HepG2 (cell line): ENCODE results near the gene MYL6. TPM values are rescaled to one million over a fixed set of nuclear protein-coding genes. Genes with fewer than 3 reads are reported as not detected.

Source experiments
- DR1 ChIP-seq: sonication (generic); formaldehyde crosslinking; IDR thresholded peaks from 2 replicates; pipeline ENCODE4 v1.8.0; 2021; ENCODE audit warnings: mild to moderate bottlenecking, missing genetic modification reagents, inconsistent platforms
- NFIB ChIP-seq: sonication (generic); formaldehyde crosslinking; IDR thresholded peaks from 2 replicates; pipeline ENCODE4 v1.9.0; 2021; ENCODE audit warnings: missing genetic modification reagents, mild to moderate bottlenecking, borderline replicate concordance
- RFXANK ChIP-seq: IDR thresholded peaks from 2 replicates; pipeline ENCODE4 v1.6.1; 2016
- SCMH1 ChIP-seq: sonication (generic); formaldehyde crosslinking; IDR thresholded peaks from 2 replicates; pipeline ENCODE4 v1.9.0; 2021; ENCODE audit warnings: missing genetic modification reagents, mild to moderate bottlenecking, borderline replicate concordance
- SSRP1 ChIP-seq: IDR thresholded peaks from 2 replicates; pipeline ENCODE4 v1.6.1; 2016; ENCODE audit warnings: control low read depth
- TCF7 ChIP-seq: sonication (generic); IDR thresholded peaks from 2 replicates; pipeline ENCODE4 v1.6.1; 2016; ENCODE audit warnings: antibody characterized with exemption, low read depth
- ZNF329 ChIP-seq: sonication (generic); formaldehyde crosslinking; IDR thresholded peaks from 2 replicates; pipeline ENCODE4 v1.9.0; 2021; ENCODE audit warnings: low read depth, mild to moderate bottlenecking, missing genetic modification reagents
- ZNF670 ChIP-seq: sonication (generic); formaldehyde crosslinking; IDR thresholded peaks from 2 replicates; pipeline ENCODE4 v1.8.0; 2022; ENCODE audit warnings: mild to moderate bottlenecking, missing genetic modification reagents, borderline replicate concordance
- polyA plus RNA-seq, 8 experiments: library from polyadenylated mRNA; depleted of rRNA in 3 of 8; stranded (reverse) in 7 of 8; unstranded in 1 of 8; fragments of >200 nt; fragmentation: Illumina TruSeq in 4 of 8; extraction: Trizol in 4 of 8; gene quantifications; 2 replicates each; pipeline versions ENCODE4 v1.2.1 to v1.2.3, GENCODE V29; 2011 to 2016; ENCODE audit warnings: low read depth in 4 of 8, missing spikeins in 1 of 8, mixed read lengths in 1 of 8; ENCODE audit not compliant: insufficient read depth in 1 of 8
- total RNA-seq, 5 experiments: library from RNA; depleted of rRNA; stranded (reverse); fragments of >200 nt; fragmentation: Illumina TruSeq; extraction: Trizol; gene quantifications; 2 replicates each; pipeline ENCODE4 v1.2.3, GENCODE V29; 2016; ENCODE audit warnings: low read depth in 1 of 5
- TF ChIP-seq, protein P1 (sequence below): sonication (generic); formaldehyde crosslinking; IDR thresholded peaks from 2 replicates; pipeline ENCODE4 v1.5.1; 2020; ENCODE audit warnings: mild to moderate bottlenecking, missing genetic modification reagents
- TF ChIP-seq, protein P2 (sequence below): sonication (generic); formaldehyde crosslinking; IDR thresholded peaks from 2 replicates; pipeline ENCODE4 v1.5.0; 2020; ENCODE audit warnings: mild to moderate bottlenecking, missing genetic modification reagents, borderline replicate concordance
- TF ChIP-seq, protein P3 (sequence below): sonication (generic); formaldehyde crosslinking; IDR thresholded peaks from 2 replicates; pipeline ENCODE4 v1.4.0; 2020; ENCODE audit warnings: missing genetic modification reagents
- TF ChIP-seq, protein P4 (sequence below): sonication (generic); formaldehyde crosslinking; IDR thresholded peaks from 2 replicates; pipeline ENCODE4 v1.9.0; 2021; ENCODE audit warnings: missing genetic modification reagents, mild to moderate bottlenecking, borderline replicate concordance
- TF ChIP-seq, protein P5 (sequence below): sonication (generic); formaldehyde crosslinking; IDR thresholded peaks from 2 replicates; pipeline ENCODE4 v1.4.0; 2020; ENCODE audit warnings: missing genetic modification reagents
- TF ChIP-seq, protein P6 (sequence below): IDR thresholded peaks from 2 replicates; pipeline ENCODE4 v1.6.1; 2016; ENCODE audit warnings: low read depth, control low read depth
- TF ChIP-seq, protein P7 (sequence below): sonication (generic); formaldehyde crosslinking; conservative IDR thresholded peaks from 2 replicates; pipeline ENCODE4 v1.8.1; 2023; ENCODE audit warnings: missing genetic modification reagents

MYL6 gene
- total and polyA plus RNA-seq, 2 of the 13 experiments (the other 11 are each of a cell fraction or from before 2014, with no cell fraction given), result 1,127 to 1,192 TPM

DNA sequence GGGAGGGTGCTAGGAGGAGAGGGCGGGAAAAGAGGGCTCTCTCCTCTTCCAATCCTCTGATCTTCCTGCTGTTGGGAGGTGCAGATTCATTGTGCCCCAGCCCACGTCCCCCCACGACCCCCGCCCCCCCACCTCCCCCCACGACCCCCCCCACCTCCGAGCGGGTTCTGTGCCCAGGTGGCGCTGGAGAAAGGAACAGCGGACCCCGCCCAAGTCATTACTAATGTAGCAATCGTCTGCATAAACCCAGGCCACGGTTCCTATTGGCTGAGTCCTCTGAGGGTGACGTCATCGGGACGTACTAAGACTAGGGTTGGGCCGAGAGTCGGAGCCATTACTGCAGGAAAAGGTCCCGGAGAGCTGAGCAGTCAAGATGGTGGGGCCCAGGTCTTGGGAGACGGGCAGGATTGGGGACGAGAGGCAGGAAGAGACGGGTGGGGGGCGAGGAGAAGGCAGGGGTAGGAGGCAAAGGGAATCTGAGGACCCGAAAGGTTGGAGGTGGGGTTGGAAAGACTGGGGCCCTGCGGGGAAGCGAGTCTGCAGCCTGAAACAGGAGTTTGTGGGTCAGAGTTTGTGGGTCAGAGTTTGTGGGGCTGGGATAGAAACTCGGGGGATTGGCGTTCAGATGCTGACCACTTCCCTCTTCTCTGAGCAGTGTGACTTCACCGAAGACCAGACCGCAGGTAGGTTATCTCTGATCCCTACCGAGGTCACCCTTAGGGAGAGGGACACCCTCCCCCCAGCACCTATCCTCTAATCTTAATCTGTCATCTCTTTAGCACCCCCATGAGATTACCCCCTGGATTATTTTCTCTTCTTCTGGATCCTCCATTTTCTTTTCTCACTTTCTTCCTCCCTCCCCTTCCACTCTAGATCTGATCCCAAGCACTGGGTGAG, at the start of gene MYL6 (continued):
- TF ChIP-seq NFIB (CRISPR knock-in tag) (no peak), SCMH1 (CRISPR knock-in tag) (no peak), ZNF329 (CRISPR knock-in tag) (no peak; the same call in 1 of the 2 replicates), DR1 (CRISPR knock-in tag) (peak; percentile 99), TCF7 (no peak), ZNF670 (peak; percentile 88), RFXANK (CRISPR knock-in tag) (0 out of 2 replicates have a peak, but pooled peaks have one; percentile 28), SSRP1 (CRISPR knock-in tag) (no peak)
- TF ChIP-seq, protein P1, sequence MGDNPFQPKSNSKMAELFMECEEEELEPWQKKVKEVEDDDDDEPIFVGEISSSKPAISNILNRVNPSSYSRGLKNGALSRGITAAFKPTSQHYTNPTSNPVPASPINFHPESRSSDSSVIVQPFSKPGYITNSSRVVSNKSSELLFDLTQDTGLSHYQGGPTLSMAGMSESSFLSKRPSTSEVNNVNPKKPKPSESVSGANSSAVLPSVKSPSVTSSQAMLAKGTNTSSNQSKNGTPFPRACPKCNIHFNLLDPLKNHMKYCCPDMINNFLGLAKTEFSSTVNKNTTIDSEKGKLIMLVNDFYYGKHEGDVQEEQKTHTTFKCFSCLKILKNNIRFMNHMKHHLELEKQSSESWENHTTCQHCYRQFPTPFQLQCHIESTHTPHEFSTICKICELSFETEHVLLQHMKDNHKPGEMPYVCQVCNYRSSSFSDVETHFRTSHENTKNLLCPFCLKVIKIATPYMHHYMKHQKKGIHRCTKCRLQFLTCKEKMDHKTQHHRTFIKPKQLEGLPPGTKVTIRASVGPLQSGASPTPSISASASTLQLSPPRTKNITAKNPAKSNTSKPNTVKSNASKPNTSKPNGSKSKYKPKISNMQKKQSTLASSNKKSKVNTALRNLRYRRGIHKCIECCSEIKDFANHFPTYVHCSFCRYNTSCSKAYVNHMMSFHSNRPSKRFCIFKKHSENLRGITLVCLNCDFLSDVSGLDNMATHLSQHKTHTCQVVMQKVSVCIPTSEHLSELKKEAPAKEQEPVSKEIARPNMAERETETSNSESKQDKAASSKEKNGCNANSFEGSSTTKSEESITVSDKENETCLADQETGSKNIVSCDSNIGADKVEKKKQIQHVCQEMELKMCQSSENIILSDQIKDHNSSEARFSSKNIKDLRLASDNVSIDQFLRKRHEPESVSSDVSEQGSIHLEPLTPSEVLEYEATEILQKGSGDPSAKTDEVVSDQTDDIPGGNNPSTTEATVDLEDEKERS (CRISPR knock-in tag), result no peak
- TF ChIP-seq, protein P2, sequence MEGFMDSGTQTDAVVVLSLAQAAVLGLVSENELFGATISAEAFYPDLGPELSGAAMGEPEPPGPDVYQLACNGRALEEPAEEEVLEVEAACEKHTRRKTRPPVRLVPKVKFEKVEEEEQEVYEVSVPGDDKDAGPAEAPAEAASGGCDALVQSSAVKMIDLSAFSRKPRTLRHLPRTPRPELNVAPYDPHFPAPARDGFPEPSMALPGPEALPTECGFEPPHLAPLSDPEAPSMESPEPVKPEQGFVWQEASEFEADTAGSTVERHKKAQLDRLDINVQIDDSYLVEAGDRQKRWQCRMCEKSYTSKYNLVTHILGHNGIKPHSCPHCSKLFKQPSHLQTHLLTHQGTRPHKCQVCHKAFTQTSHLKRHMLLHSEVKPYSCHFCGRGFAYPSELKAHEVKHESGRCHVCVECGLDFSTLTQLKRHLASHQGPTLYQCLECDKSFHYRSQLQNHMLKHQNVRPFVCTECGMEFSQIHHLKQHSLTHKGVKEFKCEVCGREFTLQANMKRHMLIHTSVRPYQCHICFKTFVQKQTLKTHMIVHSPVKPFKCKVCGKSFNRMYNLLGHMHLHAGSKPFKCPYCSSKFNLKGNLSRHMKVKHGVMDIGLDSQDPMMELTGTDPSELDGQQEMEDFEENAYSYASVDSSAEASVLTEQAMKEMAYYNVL (CRISPR knock-in tag), result no peak
- TF ChIP-seq, protein P3, sequence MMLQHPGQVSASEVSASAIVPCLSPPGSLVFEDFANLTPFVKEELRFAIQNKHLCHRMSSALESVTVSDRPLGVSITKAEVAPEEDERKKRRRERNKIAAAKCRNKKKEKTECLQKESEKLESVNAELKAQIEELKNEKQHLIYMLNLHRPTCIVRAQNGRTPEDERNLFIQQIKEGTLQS (CRISPR knock-in tag), result peak; percentile 85
- TF ChIP-seq, protein P4, sequence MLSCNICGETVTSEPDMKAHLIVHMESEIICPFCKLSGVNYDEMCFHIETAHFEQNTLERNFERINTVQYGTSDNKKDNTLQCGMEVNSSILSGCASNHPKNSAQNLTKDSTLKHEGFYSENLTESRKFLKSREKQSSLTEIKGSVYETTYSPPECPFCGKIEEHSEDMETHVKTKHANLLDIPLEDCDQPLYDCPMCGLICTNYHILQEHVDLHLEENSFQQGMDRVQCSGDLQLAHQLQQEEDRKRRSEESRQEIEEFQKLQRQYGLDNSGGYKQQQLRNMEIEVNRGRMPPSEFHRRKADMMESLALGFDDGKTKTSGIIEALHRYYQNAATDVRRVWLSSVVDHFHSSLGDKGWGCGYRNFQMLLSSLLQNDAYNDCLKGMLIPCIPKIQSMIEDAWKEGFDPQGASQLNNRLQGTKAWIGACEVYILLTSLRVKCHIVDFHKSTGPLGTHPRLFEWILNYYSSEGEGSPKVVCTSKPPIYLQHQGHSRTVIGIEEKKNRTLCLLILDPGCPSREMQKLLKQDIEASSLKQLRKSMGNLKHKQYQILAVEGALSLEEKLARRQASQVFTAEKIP, result no peak
- TF ChIP-seq, protein P5, sequence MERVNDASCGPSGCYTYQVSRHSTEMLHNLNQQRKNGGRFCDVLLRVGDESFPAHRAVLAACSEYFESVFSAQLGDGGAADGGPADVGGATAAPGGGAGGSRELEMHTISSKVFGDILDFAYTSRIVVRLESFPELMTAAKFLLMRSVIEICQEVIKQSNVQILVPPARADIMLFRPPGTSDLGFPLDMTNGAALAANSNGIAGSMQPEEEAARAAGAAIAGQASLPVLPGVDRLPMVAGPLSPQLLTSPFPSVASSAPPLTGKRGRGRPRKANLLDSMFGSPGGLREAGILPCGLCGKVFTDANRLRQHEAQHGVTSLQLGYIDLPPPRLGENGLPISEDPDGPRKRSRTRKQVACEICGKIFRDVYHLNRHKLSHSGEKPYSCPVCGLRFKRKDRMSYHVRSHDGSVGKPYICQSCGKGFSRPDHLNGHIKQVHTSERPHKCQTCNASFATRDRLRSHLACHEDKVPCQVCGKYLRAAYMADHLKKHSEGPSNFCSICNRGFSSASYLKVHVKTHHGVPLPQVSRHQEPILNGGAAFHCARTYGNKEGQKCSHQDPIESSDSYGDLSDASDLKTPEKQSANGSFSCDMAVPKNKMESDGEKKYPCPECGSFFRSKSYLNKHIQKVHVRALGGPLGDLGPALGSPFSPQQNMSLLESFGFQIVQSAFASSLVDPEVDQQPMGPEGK (CRISPR knock-in tag), result peak; percentile 66; the same call in 1 of the 2 replicates
- TF ChIP-seq, protein P6, sequence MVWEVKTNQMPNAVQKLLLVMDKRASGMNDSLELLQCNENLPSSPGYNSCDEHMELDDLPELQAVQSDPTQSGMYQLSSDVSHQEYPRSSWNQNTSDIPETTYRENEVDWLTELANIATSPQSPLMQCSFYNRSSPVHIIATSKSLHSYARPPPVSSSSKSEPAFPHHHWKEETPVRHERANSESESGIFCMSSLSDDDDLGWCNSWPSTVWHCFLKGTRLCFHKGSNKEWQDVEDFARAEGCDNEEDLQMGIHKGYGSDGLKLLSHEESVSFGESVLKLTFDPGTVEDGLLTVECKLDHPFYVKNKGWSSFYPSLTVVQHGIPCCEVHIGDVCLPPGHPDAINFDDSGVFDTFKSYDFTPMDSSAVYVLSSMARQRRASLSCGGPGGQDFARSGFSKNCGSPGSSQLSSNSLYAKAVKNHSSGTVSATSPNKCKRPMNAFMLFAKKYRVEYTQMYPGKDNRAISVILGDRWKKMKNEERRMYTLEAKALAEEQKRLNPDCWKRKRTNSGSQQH (CRISPR knock-in tag), result no peak
- TF ChIP-seq, protein P7, sequence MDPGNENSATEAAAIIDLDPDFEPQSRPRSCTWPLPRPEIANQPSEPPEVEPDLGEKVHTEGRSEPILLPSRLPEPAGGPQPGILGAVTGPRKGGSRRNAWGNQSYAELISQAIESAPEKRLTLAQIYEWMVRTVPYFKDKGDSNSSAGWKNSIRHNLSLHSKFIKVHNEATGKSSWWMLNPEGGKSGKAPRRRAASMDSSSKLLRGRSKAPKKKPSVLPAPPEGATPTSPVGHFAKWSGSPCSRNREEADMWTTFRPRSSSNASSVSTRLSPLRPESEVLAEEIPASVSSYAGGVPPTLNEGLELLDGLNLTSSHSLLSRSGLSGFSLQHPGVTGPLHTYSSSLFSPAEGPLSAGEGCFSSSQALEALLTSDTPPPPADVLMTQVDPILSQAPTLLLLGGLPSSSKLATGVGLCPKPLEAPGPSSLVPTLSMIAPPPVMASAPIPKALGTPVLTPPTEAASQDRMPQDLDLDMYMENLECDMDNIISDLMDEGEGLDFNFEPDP, result no peak
